Astrocyte (in vitro differentiated cells and primary cell): ENCODE data around the gene ADORA1.

Source experiments
- CTCF ChIP-seq: IDR thresholded peaks from 2 replicates; pipeline ENCODE4 v1.5.1; 2011; ENCODE audit warnings: low read depth, mild to moderate bottlenecking, inconsistent platforms, low read length, moderate library complexity; ENCODE audit not compliant: insufficient read depth
- EZH2 ChIP-seq: IDR thresholded peaks from 2 replicates; pipeline ENCODE4 v1.6.1; 2012; ENCODE audit warnings: mild to moderate bottlenecking, low read length, inconsistent platforms; ENCODE audit not compliant: insufficient read depth

GRCh38 chr1:203187689-203188264 is 60.3 kb downstream of the ADORA1 start:
- TF ChIP-seq CTCF (no peak), EZH2 (no peak)
